Esophagus squamous epithelium (tissue), 5 donors: ENCODE measurements around the gene KLHL29. TPM values are rescaled to one million over a fixed set of nuclear protein-coding genes. Genes with fewer than 3 reads are reported as not detected.

Source experiments
- DNase-seq: peaks from one replicate; lab custom pipeline; 2025; lab: John Stamatoyannopoulos, UW
- H3K27ac ChIP-seq, 4 donors: fragments of 200-600 bp; sonication (generic); one replicate each; pipeline ENCODE4 v1.5.1; 2016 to 2019; ENCODE audit warnings: mild to moderate bottlenecking in 1 of 4
- H3K27me3 ChIP-seq, 4 donors: fragments of 200-600 bp; sonication (generic); 1 replicate in 3 of 4; 2 replicates in 1 of 4; pipeline versions ENCODE4 v1.5.1 to v1.6.0; 2017 to 2021; ENCODE audit warnings: antibody characterized with exemption in 1 of 4
- H3K36me3 ChIP-seq, 3 donors: fragments of 200-600 bp; sonication (generic); one replicate each; pipeline ENCODE4 v1.5.1; 2016 to 2019
- H3K4me1 ChIP-seq, 3 donors: fragments of 200-600 bp; sonication (generic); one replicate each; pipeline ENCODE4 v1.5.1; 2017 to 2019
- H3K4me3 ChIP-seq, 4 donors: fragments of 200-600 bp; sonication (generic); 1 replicate in 3 of 4; 2 replicates in 1 of 4; pipeline ENCODE4 v1.5.1; 2016 to 2019; ENCODE audit warnings: mild to moderate bottlenecking in 2 of 4, moderate library complexity in 1 of 4
- H3K9me3 ChIP-seq, 3 donors: fragments of 200-600 bp; sonication (generic); one replicate each; pipeline ENCODE4 v1.5.1; 2016 to 2019
- CTCF ChIP-seq, 6 experiments: fragments of 450-650 bp in 4 of 6; fragments of 200-600 bp in 2 of 6; sonication (generic) in 2 of 6; IDR thresholded peaks; one replicate each; pipeline ENCODE4 v1.5.1; 2016 to 2019; ENCODE audit warnings: antibody characterized with exemption in 6 of 6, mild to moderate bottlenecking in 4 of 6, moderate library complexity in 4 of 6
- POLR2A ChIP-seq, 4 donors: fragments of 450-650 bp; IDR thresholded peaks; one replicate each; pipeline ENCODE4 v1.6.1; 2017; ENCODE audit warnings: antibody characterized with exemption in 4 of 4, mild to moderate bottlenecking in 4 of 4, moderate library complexity in 3 of 4
- WGBS, 2 donors: methylation state at CpG; one replicate each; pipeline ENCODE4 v1.1.5; 2018; 5-methylcytosine and 5-hydroxymethylcytosine counted together
- intact Hi-C: fragments of 100-400 bp; cut with DNase I; formaldehyde crosslinking; loops from one replicate; pipeline ENCODE4 v1.15.0; 2022
- total RNA-seq, 4 donors: library from RNA; depleted of rRNA; stranded (reverse); fragments of >200 nt; gene quantifications; one replicate each; pipeline ENCODE4 v1.1.0, GENCODE V29; 2016
- donor health status: DM: yes; HTN: yes; CAD: no.

KLHL29 gene
- total RNA-seq, 4 donors from 2014 or later: 3.4 to 11.8 (median 5.9) TPM

- TF ChIP-seq CTCF (IDR thresholded peaks at IDR 0.05) (no peak), POLR2A (IDR thresholded peaks at IDR 0.05) (no peak)
- WGBS, 2 donors: 90 to 93% methylated on average over 7 to 10 of the region's 10 CpGs
Measured at GRCh38 chr2:23543302-23543701, 158.3 kb downstream of the KLHL29 start.

GRCh38 chr2:23543728-23544127, 158.7 kb downstream of the KLHL29 start:
- no peak overlapping the region for H3K27ac ChIP-seq
- intact Hi-C loops: no loop called here

More at GRCh38 chr2:23543302-23543701, 158.3 kb downstream of the KLHL29 start:
- H3K27ac ChIP-seq: no peak overlapping the region
- no peak for DNase-seq
- H3K9me3 ChIP-seq: no peaks in the 10 kb centered on the region
- peaks cover 11 to 46% (median 23%) of the 10 kb centered on the region in 3 donors for H3K4me1 ChIP-seq
- H3K4me3 ChIP-seq: no peak overlapping the region
- H3K36me3 ChIP-seq: no peaks in the 10 kb centered on the region
- intact Hi-C loops: no loop called here
- no peaks in the 10 kb centered on the region for H3K27me3 ChIP-seq

GRCh38 chr2:23544589-23545295, 159.8 kb downstream of the KLHL29 start:
- Histone ChIP-seq H3K27ac (no peak overlapping the region), H3K9me3 (no peaks in the 10 kb centered on the region), H3K36me3 (no peaks in the 10 kb centered on the region), H3K4me3 (no peak overlapping the region), H3K4me1 (peaks cover 11 to 58% (median 26%) of the 10 kb centered on the region in 3 donors), H3K27me3 (no peaks in the 10 kb centered on the region)
- WGBS, 2 donors: 71 to 81% methylated on average over 10 of the region's 10 CpGs
- TF ChIP-seq POLR2A (IDR thresholded peaks at IDR 0.05): no peak
- no peak for TF ChIP-seq CTCF (IDR thresholded peaks at IDR 0.05)
- DNase-seq: no peak
- intact Hi-C loops: no loop called here

More at GRCh38 chr2:23543728-23544127, 158.7 kb downstream of the KLHL29 start:
- Histone ChIP-seq H3K36me3 (no peaks in the 10 kb centered on the region), H3K4me1 (peaks cover 11 to 48% (median 23%) of the 10 kb centered on the region in 3 donors), H3K4me3 (no peak overlapping the region), H3K27me3 (no peaks in the 10 kb centered on the region), H3K9me3 (no peaks in the 10 kb centered on the region)
- WGBS, 2 donors: 82 to 92% methylated on average over 7 to 9 of the region's 9 CpGs
- TF ChIP-seq CTCF (IDR thresholded peaks at IDR 0.05): no peak
- no peak for TF ChIP-seq POLR2A (IDR thresholded peaks at IDR 0.05)
- no peak for DNase-seq

- Histone ChIP-seq H3K27me3 (no peaks in the 10 kb centered on the region), H3K4me3 (no peak overlapping the region), H3K4me1 (peaks cover 11 to 65% (median 26%) of the 10 kb centered on the region in 3 donors), H3K27ac (no peak overlapping the region), H3K36me3 (no peaks in the 10 kb centered on the region), H3K9me3 (no peaks in the 10 kb centered on the region)
- TF ChIP-seq POLR2A (IDR thresholded peaks at IDR 0.05) (no peak), CTCF (IDR thresholded peaks at IDR 0.05) (no peak)
- WGBS, 2 donors: 60% methylated on average over 2 of the region's 11 CpGs; no CpG with 5 or more reads in 1 of the 2 donors
- intact Hi-C loops: no loop called here
- DNase-seq: no peak
Measured at GRCh38 chr2:23545396-23545795, 160.4 kb downstream of the KLHL29 start.

GRCh38 chr2:23545811-23546210, 160.8 kb downstream of the KLHL29 start:
- H3K27me3 ChIP-seq: no peaks in the 10 kb centered on the region
- H3K4me1 ChIP-seq: peaks cover 11 to 65% (median 26%) of the 10 kb centered on the region in 3 donors
- no peak overlapping the region for H3K4me3 ChIP-seq
- 82% methylated on average over 2 of the region's 3 CpGs; no CpG with 5 or more reads in 1 of the 2 donors for WGBS, 2 donors
- DNase-seq: no peak
- intact Hi-C loops: no loop called here
- no peaks in the 10 kb centered on the region for H3K36me3 ChIP-seq
- no peak for TF ChIP-seq POLR2A (IDR thresholded peaks at IDR 0.05)
- no peak for TF ChIP-seq CTCF (IDR thresholded peaks at IDR 0.05)
- no peak overlapping the region for H3K27ac ChIP-seq
- H3K9me3 ChIP-seq: no peaks in the 10 kb centered on the region
